CD8-positive, alpha-beta memory T cell (primary cell): ENCODE results near the gene NHERF1. TPM values are rescaled to one million over a fixed set of nuclear protein-coding genes. Genes with fewer than 3 reads are reported as not detected.

Source experiments
- CTCF ChIA-PET: fragments of 350-600 bp; sonication (Branson Sonifier 250); formaldehyde crosslinking; loops from one replicate; lab custom pipeline; 2021; ENCODE audit warnings: antibody characterized with exemption; lab: Charles Lee
- POLR2A ChIA-PET: fragments of 350-600 bp; sonication (Branson Sonifier 250); formaldehyde crosslinking; loops from one replicate; lab custom pipeline; 2021; ENCODE audit warnings: antibody characterized with exemption; lab: Charles Lee
- DNase-seq, 5 donors: peaks; one replicate each; pipeline versions ENCODE4 v3.0.0 to v3.0.0-alpha.2; 2020 to 2022; ENCODE audit warnings: mixed read lengths in 1 of 5
- H3K27ac ChIP-seq: one replicate; pipeline ENCODE4 v1.7.0; 2013; ENCODE audit warnings: low read depth, mild to moderate bottlenecking, low read length, moderate library complexity
- H3K27me3 ChIP-seq: 2 replicates; pipeline ENCODE4 v1.7.0; 2013; ENCODE audit warnings: low read length, mild to moderate bottlenecking; ENCODE audit not compliant: insufficient read depth, poor library complexity, severe bottlenecking
- H3K36me3 ChIP-seq: 2 replicates; pipeline ENCODE4 v1.7.0; 2013; ENCODE audit warnings: mild to moderate bottlenecking, low read length, moderate library complexity; ENCODE audit not compliant: insufficient read depth
- H3K4me1 ChIP-seq: 2 replicates; pipeline ENCODE4 v1.7.0; 2013; ENCODE audit warnings: mild to moderate bottlenecking, low read length, moderate library complexity; ENCODE audit not compliant: insufficient read depth
- H3K4me3 ChIP-seq: 2 replicates; pipeline ENCODE4 v1.7.0; 2013; ENCODE audit warnings: mild to moderate bottlenecking, low read length
- H3K9me3 ChIP-seq: 2 replicates; pipeline ENCODE4 v1.7.0; 2013; ENCODE audit warnings: mild to moderate bottlenecking, low read length
- H3K27ac Mint-ChIP-seq, 8 donors: one replicate each; pipeline ENCODE4 v1.8.0; 2020 to 2021; ENCODE audit warnings: mixed read lengths in 8 of 8, mild to moderate bottlenecking in 6 of 8, inconsistent platforms in 3 of 8, moderate library complexity in 3 of 8
- H3K27me3 Mint-ChIP-seq, 2 donors: one replicate each; pipeline ENCODE4 v1.8.0; 2020 to 2021; ENCODE audit warnings: mixed read lengths in 2 of 2, mild to moderate bottlenecking in 1 of 2, moderate library complexity in 1 of 2
- H3K36me3 Mint-ChIP-seq, 3 donors: one replicate each; pipeline ENCODE4 v1.8.0; 2020 to 2021; ENCODE audit warnings: mixed read lengths in 3 of 3, inconsistent platforms in 1 of 3, mild to moderate bottlenecking in 1 of 3
- H3K4me1 Mint-ChIP-seq, 3 donors: one replicate each; pipeline ENCODE4 v1.8.0; 2020 to 2021; ENCODE audit warnings: mixed read lengths in 3 of 3, inconsistent platforms in 1 of 3, mild to moderate bottlenecking in 1 of 3
- H3K4me3 Mint-ChIP-seq, 7 donors: one replicate each; pipeline ENCODE4 v1.8.0; 2020 to 2021; ENCODE audit warnings: mixed read lengths in 7 of 7, mild to moderate bottlenecking in 6 of 7, moderate library complexity in 4 of 7, inconsistent platforms in 2 of 7
- H3K9me3 Mint-ChIP-seq, 5 donors: one replicate each; pipeline ENCODE4 v1.8.0; 2020 to 2022; ENCODE audit warnings: mixed read lengths in 5 of 5, mild to moderate bottlenecking in 3 of 5, moderate library complexity in 2 of 5, inconsistent platforms in 1 of 5
- polyA plus RNA-seq: library from polyadenylated mRNA; unstranded; fragments of 300-500 nt; fragmentation: Illumina TruSeq; gene quantifications from one replicate; pipeline ENCODE4 v1.2.3, GENCODE V29; 2021
- total RNA-seq, 2 experiments: library from RNA; stranded (reverse); gene quantifications; one replicate each; pipeline ENCODE4 v1.2.3, GENCODE V29; 2021

The NHERF1 gene
- total and polyA plus RNA-seq, 3 experiments from 2014 or later = 131 to 674 (median 133) TPM

GRCh38 chr17:74798239-74798707 is 49.8 kb downstream of the NHERF1 start:
- peaks cover 36% of the 10 kb centered on the region for H3K36me3 ChIP-seq
- no peak overlapping the region for H3K4me3 ChIP-seq
- H3K9me3 ChIP-seq = no peaks in the 10 kb centered on the region
- Mint-ChIP-seq H3K4me3 (no peak overlapping the region), H3K27ac (no peak overlapping the region), H3K27me3 (no peaks in the 10 kb centered on the region), H3K9me3 (no peaks in the 10 kb centered on the region), H3K4me1 (no peaks in the 10 kb centered on the region), H3K36me3 (peaks cover 9 to 86% (median 14%) of the 10 kb centered on the region in 3 donors)
- H3K27me3 ChIP-seq = no peaks in the 10 kb centered on the region
- CTCF ChIA-PET = no interaction called here
- POLR2A ChIA-PET = no interaction called here
- no peak overlapping the region for H3K27ac ChIP-seq
- no peak for DNase-seq
- H3K4me1 ChIP-seq = no peaks in the 10 kb centered on the region

GRCh38 chr17:74799097-74799496 is 50.7 kb downstream of the NHERF1 start:
- H3K27ac ChIP-seq = no peak overlapping the region
- ChIA-PET POLR2A (no interaction called here), CTCF (no interaction called here)
- H3K4me1 Mint-ChIP-seq = no peaks in the 10 kb centered on the region
- H3K4me3 Mint-ChIP-seq = no peak overlapping the region
- no peaks in the 10 kb centered on the region for H3K27me3 Mint-ChIP-seq
- no peak overlapping the region for H3K27ac Mint-ChIP-seq
- H3K36me3 Mint-ChIP-seq = peaks cover 10 to 86% (median 14%) of the 10 kb centered on the region in 3 donors
- peaks cover 36% of the 10 kb centered on the region for H3K36me3 ChIP-seq
- no peaks in the 10 kb centered on the region for H3K9me3 Mint-ChIP-seq
- H3K27me3 ChIP-seq = no peaks in the 10 kb centered on the region
- DNase-seq = no peak
- H3K4me3 ChIP-seq = no peak overlapping the region
- no peaks in the 10 kb centered on the region for H3K9me3 ChIP-seq
- H3K4me1 ChIP-seq = no peaks in the 10 kb centered on the region

- DNase-seq = no peak
- H3K9me3 ChIP-seq = no peaks in the 10 kb centered on the region
- Mint-ChIP-seq H3K36me3 (peaks cover 7 to 88% (median 10%) of the 10 kb centered on the region in 3 donors), H3K4me3 (no peak overlapping the region), H3K9me3 (no peaks in the 10 kb centered on the region), H3K27me3 (no peaks in the 10 kb centered on the region), H3K4me1 (no peaks in the 10 kb centered on the region), H3K27ac (no peak overlapping the region)
- ChIA-PET CTCF (no interaction called here), POLR2A (no interaction called here)
- no peak overlapping the region for H3K27ac ChIP-seq
- H3K4me3 ChIP-seq = no peak overlapping the region
- H3K4me1 ChIP-seq = no peaks in the 10 kb centered on the region
- H3K27me3 ChIP-seq = no peaks in the 10 kb centered on the region
- H3K36me3 ChIP-seq = peaks cover 30% of the 10 kb centered on the region
Measured at GRCh38 chr17:74800531-74800930, 52.1 kb downstream of the NHERF1 start.

- H3K36me3 Mint-ChIP-seq = peaks cover 7 to 85% (median 9%) of the 10 kb centered on the region in 3 donors
- Histone ChIP-seq H3K27me3 (no peaks in the 10 kb centered on the region), H3K27ac (no peak overlapping the region), H3K4me3 (no peak overlapping the region), H3K9me3 (no peaks in the 10 kb centered on the region), H3K36me3 (peaks cover 17% of the 10 kb centered on the region), H3K4me1 (no peaks in the 10 kb centered on the region)
- ChIA-PET CTCF (interaction anchor here (1.3 kb wide), 1 partner anchor 10 kb away, joined by 5 read pairs; no protein-coding TSS in a partner anchor), POLR2A (no interaction called here)
- H3K4me3 Mint-ChIP-seq = no peak overlapping the region
- no peaks in the 10 kb centered on the region for H3K9me3 Mint-ChIP-seq
- no peak for DNase-seq
- no peak overlapping the region for H3K27ac Mint-ChIP-seq
- no peaks in the 10 kb centered on the region for H3K27me3 Mint-ChIP-seq
- H3K4me1 Mint-ChIP-seq = no peaks in the 10 kb centered on the region
Measured at GRCh38 chr17:74801896-74802295, 53.5 kb downstream of the NHERF1 start.

- peaks cover 5% of the 10 kb centered on the region for H3K36me3 ChIP-seq
- no peaks in the 10 kb centered on the region for H3K4me1 ChIP-seq
- Mint-ChIP-seq H3K27me3 (no peaks in the 10 kb centered on the region), H3K4me1 (no peaks in the 10 kb centered on the region), H3K27ac (no peak overlapping the region), H3K9me3 (no peaks in the 10 kb centered on the region), H3K4me3 (no peak overlapping the region), H3K36me3 (peaks cover 7 to 83% (median 15%) of the 10 kb centered on the region in 3 donors)
- ChIA-PET CTCF (no interaction called here), POLR2A (no interaction called here)
- DNase-seq = no peak
- no peak overlapping the region for H3K27ac ChIP-seq
- H3K27me3 ChIP-seq = no peaks in the 10 kb centered on the region
- H3K4me3 ChIP-seq = no peak overlapping the region
- H3K9me3 ChIP-seq = no peaks in the 10 kb centered on the region
Measured at GRCh38 chr17:74803388-74803930, 55.0 kb downstream of the NHERF1 start.

- Mint-ChIP-seq H3K4me1 (no peaks in the 10 kb centered on the region), H3K27me3 (no peaks in the 10 kb centered on the region), H3K4me3 (no peak overlapping the region), H3K36me3 (peaks cover 7 to 81% (median 11%) of the 10 kb centered on the region in 3 donors), H3K27ac (no peak overlapping the region), H3K9me3 (no peaks in the 10 kb centered on the region)
- Histone ChIP-seq H3K4me3 (no peak overlapping the region), H3K4me1 (no peaks in the 10 kb centered on the region), H3K27me3 (no peaks in the 10 kb centered on the region), H3K36me3 (peaks cover 5% of the 10 kb centered on the region), H3K27ac (no peak overlapping the region), H3K9me3 (no peaks in the 10 kb centered on the region)
- no peak for DNase-seq
- CTCF ChIA-PET = no interaction called here
- POLR2A ChIA-PET = no interaction called here
Measured at GRCh38 chr17:74803971-74804370, 55.5 kb downstream of the NHERF1 start.

GRCh38 chr17:74804683-74805082 is 56.3 kb downstream of the NHERF1 start:
- Mint-ChIP-seq H3K27ac (no peak overlapping the region), H3K9me3 (no peaks in the 10 kb centered on the region), H3K27me3 (no peaks in the 10 kb centered on the region), H3K4me3 (no peak overlapping the region), H3K4me1 (no peaks in the 10 kb centered on the region), H3K36me3 (peaks cover 7 to 78% (median 10%) of the 10 kb centered on the region in 3 donors)
- POLR2A ChIA-PET = no interaction called here
- Histone ChIP-seq H3K9me3 (no peaks in the 10 kb centered on the region), H3K27ac (no peak overlapping the region), H3K4me1 (no peaks in the 10 kb centered on the region), H3K27me3 (no peaks in the 10 kb centered on the region), H3K36me3 (peaks cover 5% of the 10 kb centered on the region), H3K4me3 (no peak overlapping the region)
- CTCF ChIA-PET = interaction anchor here (0.9 to 4.2 kb wide), 2 partner anchors 13 to 147 kb away, joined by 3 to 15 read pairs; no protein-coding TSS in a partner anchor
- no peak for DNase-seq

- Histone ChIP-seq H3K36me3 (peaks cover 5% of the 10 kb centered on the region), H3K4me1 (no peaks in the 10 kb centered on the region), H3K4me3 (no peak overlapping the region), H3K27me3 (no peaks in the 10 kb centered on the region), H3K27ac (no peak overlapping the region), H3K9me3 (no peaks in the 10 kb centered on the region)
- Mint-ChIP-seq H3K27me3 (no peaks in the 10 kb centered on the region), H3K9me3 (no peaks in the 10 kb centered on the region), H3K4me3 (no peak overlapping the region), H3K36me3 (peaks cover 7 to 78% (median 10%) of the 10 kb centered on the region in 3 donors), H3K27ac (no peak overlapping the region), H3K4me1 (no peaks in the 10 kb centered on the region)
- CTCF ChIA-PET = interaction anchor here (0.9 to 4.2 kb wide), 2 partner anchors 14 to 148 kb away, joined by 3 to 15 read pairs; no protein-coding TSS in a partner anchor
- no peak for DNase-seq
- POLR2A ChIA-PET = no interaction called here
Measured at GRCh38 chr17:74805591-74805991, 57.2 kb downstream of the NHERF1 start.
